Measurements from ENCODE around the gene EIF4B. TPM values are rescaled to one million over a fixed set of nuclear protein-coding genes. Genes with fewer than 3 reads are reported as not detected.

EIF4B gene
- total and polyA plus RNA-seq, 2 donors (not counting 1 experiment from before 2014, with no cell fraction given): 252 to 674 TPM

DNA sequence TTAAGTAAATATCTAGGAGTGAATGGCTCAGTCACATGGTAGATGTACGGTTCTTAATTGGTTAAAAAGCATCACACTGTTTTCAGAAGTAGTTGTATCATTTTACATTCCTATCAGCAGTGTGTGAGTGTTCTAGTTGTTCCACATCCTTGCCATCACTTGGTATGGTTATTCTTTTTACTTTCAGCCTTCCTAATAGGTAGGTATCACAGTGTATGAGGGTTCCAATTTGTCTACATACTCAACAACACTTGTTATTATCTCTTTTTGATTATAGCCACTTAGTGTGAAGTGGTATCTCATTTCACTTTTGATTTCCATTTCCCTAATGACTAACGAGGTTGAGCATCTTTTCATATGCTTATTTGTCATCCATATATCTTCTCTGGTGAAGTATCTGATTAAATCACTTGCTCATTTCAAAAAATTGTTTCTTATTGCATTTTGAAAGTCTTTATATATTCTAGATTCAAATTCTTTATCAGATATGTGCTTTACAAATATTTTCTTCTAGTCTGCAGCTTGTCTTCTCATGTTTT, 76.5 kb downstream of the EIF4B start:
- H3K4me1 ChIP-seq (ENCODE audit: control insufficient read depth in 2 of 2, insufficient read depth in 2 of 2, low read length in 2 of 2): peaks cover 10 to 17% of the 10 kb centered on the region in 2 donors
- ChIA-PET POLR2A (no interaction called here), CTCF (interaction anchor here (4.5 to 6.1 kb wide), 2 partner anchors 17 to 18 kb away, joined by 34 to 62 read pairs; no protein-coding TSS in a partner anchor)
- ATAC-seq (ENCODE audit: low read depth) (no peak), DNase-seq (no peak)
- no peaks in the 10 kb centered on the region for H3K36me3 ChIP-seq (replicated peaks in 1 of 2; ENCODE audit: control extremely low read depth in 1 of 2, control insufficient read depth in 1 of 2, extremely low read depth in 1 of 2, insufficient read depth in 2 of 2, low read length in 1 of 2)
- peaks cover 0 to 3% (median 0%) of the 10 kb centered on the region in 3 donors for H3K9me3 ChIP-seq (ENCODE audit: control extremely low read depth in 1 of 3, control insufficient read depth in 2 of 3, insufficient read depth in 1 of 3, low read length in 2 of 3)
- no peak overlapping the region for H3K9ac ChIP-seq (ENCODE audit: low read length)
- Mint-ChIP-seq H3K27me3 (peaks cover 9% of the 10 kb centered on the region), H3K9me3 (ENCODE audit: insufficient read depth) (no peaks in the 10 kb centered on the region), H3K4me3 (no peak overlapping the region), H3K27ac (no peak overlapping the region), H3K4me1 (peaks cover 17% of the 10 kb centered on the region)
- TF ChIP-seq, protein P1, sequence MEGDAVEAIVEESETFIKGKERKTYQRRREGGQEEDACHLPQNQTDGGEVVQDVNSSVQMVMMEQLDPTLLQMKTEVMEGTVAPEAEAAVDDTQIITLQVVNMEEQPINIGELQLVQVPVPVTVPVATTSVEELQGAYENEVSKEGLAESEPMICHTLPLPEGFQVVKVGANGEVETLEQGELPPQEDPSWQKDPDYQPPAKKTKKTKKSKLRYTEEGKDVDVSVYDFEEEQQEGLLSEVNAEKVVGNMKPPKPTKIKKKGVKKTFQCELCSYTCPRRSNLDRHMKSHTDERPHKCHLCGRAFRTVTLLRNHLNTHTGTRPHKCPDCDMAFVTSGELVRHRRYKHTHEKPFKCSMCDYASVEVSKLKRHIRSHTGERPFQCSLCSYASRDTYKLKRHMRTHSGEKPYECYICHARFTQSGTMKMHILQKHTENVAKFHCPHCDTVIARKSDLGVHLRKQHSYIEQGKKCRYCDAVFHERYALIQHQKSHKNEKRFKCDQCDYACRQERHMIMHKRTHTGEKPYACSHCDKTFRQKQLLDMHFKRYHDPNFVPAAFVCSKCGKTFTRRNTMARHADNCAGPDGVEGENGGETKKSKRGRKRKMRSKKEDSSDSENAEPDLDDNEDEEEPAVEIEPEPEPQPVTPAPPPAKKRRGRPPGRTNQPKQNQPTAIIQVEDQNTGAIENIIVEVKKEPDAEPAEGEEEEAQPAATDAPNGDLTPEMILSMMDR (IDR thresholded peaks at IDR 0.05): no peak
- no peak for TF ChIP-seq EZH2 (IDR thresholded peaks at IDR 0.05; ENCODE audit: borderline replicate concordance, insufficient read depth, low read depth, low read length, poor library complexity, severe bottlenecking)
- H4K20me1 ChIP-seq (ENCODE audit: control insufficient read depth, insufficient read depth, low read length, poor library complexity, severe bottlenecking): no peaks in the 10 kb centered on the region
- intact Hi-C loops (cut with micrococcal nuclease): no loop called here
- peaks cover 0 to 8% (median 0%) of the 10 kb centered on the region in 4 experiments for H3K27me3 ChIP-seq (replicated peaks in 1 of 4; ENCODE audit: control extremely low read depth in 1 of 4, control insufficient read depth in 3 of 4, insufficient read depth in 4 of 4, low read length in 3 of 4)
- WGBS (ENCODE audit: insufficient coverage): no CpG with 5 or more reads among the region's 2 CpGs
- no peak overlapping the region for H3K27ac ChIP-seq (ENCODE audit: low read length in 2 of 2)
- no peak overlapping the region for H3K4me2 ChIP-seq (replicated peaks; ENCODE audit: low read depth, low read length, poor library complexity, severe bottlenecking)
- no peak overlapping the region for H3K4me3 ChIP-seq (ENCODE audit: control extremely low read depth in 1 of 5, extremely low read depth in 1 of 5, insufficient read depth in 1 of 5, low read depth in 2 of 5, low read length in 4 of 5)
- peaks cover 18% of the 10 kb centered on the region for H3K79me2 ChIP-seq (ENCODE audit: control insufficient read depth, insufficient read depth, low read length)
- H2AFZ ChIP-seq (ENCODE audit: insufficient read depth, low read depth, low read length, poor library complexity, severe bottlenecking): no peak overlapping the region

DNA sequence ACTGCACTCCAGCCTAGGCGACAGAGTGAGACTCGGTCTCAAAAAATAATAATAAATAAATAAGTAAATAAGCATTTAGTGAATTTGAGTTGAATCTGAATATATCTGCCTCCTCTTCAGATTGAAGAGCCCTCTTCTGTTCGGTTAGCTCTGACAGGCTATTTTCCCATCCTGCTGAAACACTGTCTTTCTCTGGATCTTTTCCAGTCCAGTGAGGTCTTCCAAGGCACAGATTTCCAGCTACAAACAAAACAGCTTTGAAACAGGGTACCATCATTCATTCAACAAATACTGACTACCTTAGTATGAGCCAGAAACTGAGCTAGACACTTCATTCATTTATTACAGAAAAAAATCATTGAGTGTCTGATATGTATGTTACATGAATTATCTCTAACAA, 80.1 kb downstream of the EIF4B start:
- H4K20me1 ChIP-seq (ENCODE audit: control insufficient read depth, insufficient read depth, low read length, poor library complexity, severe bottlenecking): no peaks in the 10 kb centered on the region
- H3K4me1 ChIP-seq (ENCODE audit: control insufficient read depth in 2 of 2, insufficient read depth in 2 of 2, low read length in 2 of 2): no peaks in the 10 kb centered on the region
- H2AFZ ChIP-seq (ENCODE audit: insufficient read depth, low read depth, low read length, poor library complexity, severe bottlenecking): no peak overlapping the region
- H3K9me3 ChIP-seq (ENCODE audit: control extremely low read depth in 1 of 3, control insufficient read depth in 2 of 3, insufficient read depth in 1 of 3, low read length in 2 of 3): peaks cover 0 to 7% (median 0%) of the 10 kb centered on the region in 3 donors
- TF ChIP-seq, protein P1 (IDR thresholded peaks at IDR 0.05): no peak
- no peak overlapping the region for H3K4me2 ChIP-seq (replicated peaks; ENCODE audit: low read depth, low read length, poor library complexity, severe bottlenecking)
- Mint-ChIP-seq H3K9me3 (ENCODE audit: insufficient read depth) (no peaks in the 10 kb centered on the region), H3K27me3 (peaks cover 23% of the 10 kb centered on the region), H3K4me1 (no peaks in the 10 kb centered on the region), H3K4me3 (no peak overlapping the region), H3K27ac (no peak overlapping the region)
- H3K27ac ChIP-seq (ENCODE audit: low read length in 2 of 2): no peak overlapping the region
- ChIA-PET POLR2A (interaction anchor here (0.8 kb wide), 1 partner anchor 11 kb away, joined by 3 read pairs; the partner anchor contains the start of gene IGFBP6), CTCF (interaction anchor here (3.7 to 4.5 kb wide), 2 partner anchors 12 to 20 kb away, joined by 22 to 34 read pairs; partner anchors contain the start of gene IGFBP6)
- no peak overlapping the region for H3K4me3 ChIP-seq (ENCODE audit: control extremely low read depth in 1 of 5, extremely low read depth in 1 of 5, insufficient read depth in 1 of 5, low read depth in 2 of 5, low read length in 4 of 5)
- ATAC-seq (ENCODE audit: low read depth) (no peak), DNase-seq (no peak)
- 100% methylated on average over 1 of the region's 3 CpGs for WGBS (ENCODE audit: insufficient coverage)
- H3K27me3 ChIP-seq (replicated peaks in 1 of 4; ENCODE audit: control extremely low read depth in 1 of 4, control insufficient read depth in 3 of 4, insufficient read depth in 4 of 4, low read length in 3 of 4): peaks cover 0 to 4% (median 0%) of the 10 kb centered on the region in 4 experiments
- H3K79me2 ChIP-seq (ENCODE audit: control insufficient read depth, insufficient read depth, low read length): no peaks in the 10 kb centered on the region
- H3K9ac ChIP-seq (ENCODE audit: low read length): no peak overlapping the region
- intact Hi-C loops (cut with micrococcal nuclease): no loop called here
- H3K36me3 ChIP-seq (replicated peaks in 1 of 2; ENCODE audit: control extremely low read depth in 1 of 2, control insufficient read depth in 1 of 2, extremely low read depth in 1 of 2, insufficient read depth in 2 of 2, low read length in 1 of 2): no peaks in the 10 kb centered on the region
